GM12873 (cell line): Measurements from ENCODE around the gene KRT84.

Experiments
- TF ChIP-seq, protein P1 (sequence below): IDR thresholded peaks from 2 replicates; pipeline ENCODE4 v1.5.1; 2012; ENCODE audit warnings: low read depth, mild to moderate bottlenecking, moderate library complexity, low read length, control low read depth; ENCODE audit not compliant: insufficient read depth; ENCODE audit errors: missing control alignments

The KRT84 gene

DNA sequence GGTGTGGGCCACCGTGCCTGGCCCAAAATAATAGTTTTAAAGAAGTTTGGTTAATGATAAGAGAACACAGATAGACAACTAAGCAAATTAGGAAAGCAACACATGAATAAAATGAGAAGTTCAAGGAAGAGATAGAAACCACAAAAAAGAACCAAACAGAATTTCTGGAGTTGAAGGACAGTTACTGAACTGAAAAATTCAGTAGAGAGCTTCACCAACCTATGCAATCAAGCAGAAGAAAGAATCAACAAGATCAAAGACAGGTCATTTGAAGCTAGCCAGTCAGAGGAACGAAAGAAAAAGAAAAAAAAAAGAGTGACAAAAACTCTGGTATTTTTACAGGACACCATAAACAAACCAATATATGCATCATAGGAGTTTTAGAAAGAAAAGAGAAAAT is 48.8 kb downstream of the KRT84 start:
- TF ChIP-seq, protein P1, sequence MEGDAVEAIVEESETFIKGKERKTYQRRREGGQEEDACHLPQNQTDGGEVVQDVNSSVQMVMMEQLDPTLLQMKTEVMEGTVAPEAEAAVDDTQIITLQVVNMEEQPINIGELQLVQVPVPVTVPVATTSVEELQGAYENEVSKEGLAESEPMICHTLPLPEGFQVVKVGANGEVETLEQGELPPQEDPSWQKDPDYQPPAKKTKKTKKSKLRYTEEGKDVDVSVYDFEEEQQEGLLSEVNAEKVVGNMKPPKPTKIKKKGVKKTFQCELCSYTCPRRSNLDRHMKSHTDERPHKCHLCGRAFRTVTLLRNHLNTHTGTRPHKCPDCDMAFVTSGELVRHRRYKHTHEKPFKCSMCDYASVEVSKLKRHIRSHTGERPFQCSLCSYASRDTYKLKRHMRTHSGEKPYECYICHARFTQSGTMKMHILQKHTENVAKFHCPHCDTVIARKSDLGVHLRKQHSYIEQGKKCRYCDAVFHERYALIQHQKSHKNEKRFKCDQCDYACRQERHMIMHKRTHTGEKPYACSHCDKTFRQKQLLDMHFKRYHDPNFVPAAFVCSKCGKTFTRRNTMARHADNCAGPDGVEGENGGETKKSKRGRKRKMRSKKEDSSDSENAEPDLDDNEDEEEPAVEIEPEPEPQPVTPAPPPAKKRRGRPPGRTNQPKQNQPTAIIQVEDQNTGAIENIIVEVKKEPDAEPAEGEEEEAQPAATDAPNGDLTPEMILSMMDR = no peak

DNA sequence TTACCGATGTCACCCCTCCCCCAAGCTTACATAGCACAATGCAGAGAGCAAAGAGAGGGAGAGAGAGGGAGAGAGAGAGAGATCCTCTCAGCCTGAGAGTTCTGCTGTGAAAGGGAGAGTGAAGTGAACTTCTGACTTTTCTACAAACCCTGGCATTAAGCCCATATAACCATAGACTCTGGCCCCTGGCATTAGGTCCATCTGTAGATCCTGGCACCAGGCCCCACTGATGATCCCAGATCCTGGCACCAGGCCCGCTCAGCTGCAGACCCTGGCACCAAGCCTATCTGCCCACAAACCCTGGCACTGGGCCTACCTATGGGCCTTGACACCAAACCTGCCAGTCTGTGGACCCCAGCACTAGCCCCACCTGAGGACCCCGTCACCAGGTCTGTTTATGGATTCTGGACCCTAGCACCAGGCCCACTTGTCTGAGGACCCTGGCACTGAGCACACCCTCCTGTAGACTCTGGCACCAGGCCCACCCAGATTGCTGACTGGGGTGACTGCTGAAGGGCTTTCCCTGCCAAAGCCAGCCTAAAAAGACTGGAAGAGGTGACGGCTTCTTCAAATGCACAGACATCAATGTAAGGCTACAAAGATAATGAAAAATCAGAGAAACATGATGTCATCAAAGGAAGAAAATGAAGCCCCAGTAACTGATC is 49.7 kb downstream of the KRT84 start:
- TF ChIP-seq, protein P1 = no peak

DNA sequence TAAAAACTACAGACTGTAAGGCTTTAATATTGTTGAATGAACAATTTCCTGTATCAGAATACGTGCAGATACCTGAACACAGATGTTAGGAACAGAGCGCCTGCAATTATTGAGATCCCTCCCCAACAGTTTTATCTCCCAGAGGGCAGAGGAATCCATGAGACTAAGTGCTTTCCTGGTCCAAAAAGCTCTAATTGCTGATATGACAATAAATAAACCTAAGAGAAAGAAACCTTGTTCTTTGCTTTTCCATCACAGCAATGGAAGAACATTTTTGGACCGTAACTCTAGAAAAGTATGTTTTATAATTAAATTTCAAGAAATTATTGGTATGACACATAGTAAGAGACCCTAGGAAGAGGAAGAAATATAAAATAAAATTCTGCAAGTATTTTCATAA is 51.3 kb downstream of the KRT84 start:
- TF ChIP-seq, protein P1 = no peak

DNA sequence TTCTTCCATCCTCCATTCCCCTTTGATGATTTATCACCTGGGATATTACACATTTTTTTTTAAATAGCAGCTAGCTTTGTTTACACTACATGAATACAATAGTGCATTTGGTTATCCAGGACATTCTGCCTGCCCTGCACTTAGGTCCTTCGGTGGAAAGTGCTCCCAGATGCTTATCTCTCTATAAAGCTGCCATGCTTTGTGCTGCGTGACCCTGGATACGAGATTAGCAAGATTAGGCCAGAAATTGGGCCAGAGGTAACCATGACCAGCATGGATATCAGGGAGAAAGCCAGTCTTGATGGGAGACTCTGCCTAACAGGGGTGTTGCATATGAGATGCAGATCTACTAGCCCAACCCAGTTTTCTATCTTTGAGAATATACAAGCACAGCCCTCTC is 52.1 kb downstream of the KRT84 start:
- TF ChIP-seq, protein P1 = no peak

DNA sequence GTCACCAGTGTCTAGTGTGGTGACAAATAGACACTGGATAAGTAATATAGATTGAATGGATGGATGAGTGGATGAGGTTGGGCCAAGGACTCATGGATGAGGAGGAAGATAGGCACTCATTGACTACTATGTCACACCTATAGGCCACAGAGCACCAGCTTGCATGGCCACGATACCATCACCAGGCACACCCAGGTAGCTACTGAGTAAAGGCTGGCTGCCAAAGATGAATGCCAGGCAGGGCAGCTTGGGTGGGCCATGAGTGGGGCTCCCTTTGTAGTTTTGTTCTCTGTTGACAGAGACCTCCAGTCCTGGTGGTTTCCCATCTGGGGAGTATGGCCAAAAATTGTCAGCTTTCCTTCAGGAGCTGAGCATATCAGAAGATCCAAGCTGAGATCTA is 53.1 kb downstream of the KRT84 start:
- TF ChIP-seq, protein P1 = no peak

DNA sequence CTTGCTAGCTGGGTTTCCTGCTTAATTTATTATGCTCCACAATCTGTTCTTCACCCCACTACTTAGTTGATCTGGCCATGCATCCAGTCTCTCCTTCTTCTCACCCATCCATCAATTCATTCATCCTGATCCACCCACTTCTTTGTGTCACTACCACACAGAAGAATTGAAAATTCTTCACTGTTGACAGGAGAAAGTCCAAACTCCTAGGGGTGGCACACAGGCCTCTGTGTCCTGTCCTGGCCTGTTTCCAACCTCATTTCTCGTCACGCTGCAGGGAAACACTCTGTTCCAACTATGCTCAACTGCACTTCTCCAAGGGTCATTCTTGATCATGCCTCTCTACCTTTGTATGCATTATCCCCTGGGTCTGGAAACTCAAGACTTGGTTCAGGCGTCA is 53.6 kb downstream of the KRT84 start:
- TF ChIP-seq, protein P1 = no peak

DNA sequence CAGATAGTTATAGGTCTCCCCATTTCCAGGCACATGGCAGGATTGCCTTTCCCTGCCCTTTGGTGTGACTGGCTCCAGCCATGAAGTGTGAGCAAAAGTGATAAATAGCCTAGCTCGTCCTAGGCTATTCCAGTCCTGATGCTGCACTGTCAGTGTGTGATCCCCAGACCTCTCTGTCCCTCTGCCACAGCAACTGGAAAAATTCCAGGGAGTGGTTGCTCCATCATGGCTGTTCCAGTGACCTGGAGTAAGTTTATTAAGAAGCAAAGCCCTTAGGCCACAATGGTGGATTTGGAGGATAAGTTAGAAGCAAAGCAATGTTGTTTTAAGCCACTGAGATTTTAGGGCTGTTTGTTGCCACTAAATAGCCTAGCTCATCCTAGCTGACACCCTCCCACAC is 54.4 kb downstream of the KRT84 start:
- TF ChIP-seq, protein P1 = no peak
